B cell (primary cell): Measurements from ENCODE around the gene UMODL1. TPM values are rescaled to one million over a fixed set of nuclear protein-coding genes. Genes with fewer than 3 reads are reported as not detected.

Experiments
- ATAC-seq: fragments of 200-7000 bp; cut with Tn5 transposase; one replicate; pipeline ENCODE4 v1.10.0; 2021; ENCODE audit warnings: low read depth, mild to moderate bottlenecking, moderate number of reproducible peaks, moderate library complexity
- CTCF ChIA-PET: fragments of 350-600 bp; sonication (Branson Sonifier 250); formaldehyde crosslinking; loops from one replicate; lab custom pipeline; 2021; ENCODE audit warnings: antibody characterized with exemption, inconsistent platforms; lab: Charles Lee
- POLR2A ChIA-PET: fragments of 350-600 bp; sonication (Branson Sonifier 250); formaldehyde crosslinking; loops from one replicate; lab custom pipeline; 2021; ENCODE audit warnings: antibody characterized with exemption; lab: Charles Lee
- DNase-seq: peaks from one replicate; pipeline ENCODE4 v3.0.0; 2013
- H2AFZ ChIP-seq: 2 replicates; pipeline ENCODE4 v1.6.1; 2012; ENCODE audit warnings: mild to moderate bottlenecking, low read depth, low read length; ENCODE audit not compliant: insufficient read depth, poor library complexity, severe bottlenecking
- H3K27ac ChIP-seq, 2 donors: 1 replicate in 1 of 2; 2 replicates in 1 of 2; pipeline ENCODE4 v1.5.1; 2012 to 2013; ENCODE audit warnings: low read length in 2 of 2, mild to moderate bottlenecking in 2 of 2, moderate library complexity in 1 of 2
- H3K27me3 ChIP-seq, 4 experiments: fragments of 200-600 bp in 1 of 4; sonication (generic) in 1 of 4; replicated peaks in 1 of 4; 1 replicate in 2 of 4; 2 replicates in 2 of 4; pipeline versions ENCODE4 v1.6.1 to v1.7.0; 2013 to 2016; ENCODE audit warnings: low read length in 3 of 4, mild to moderate bottlenecking in 2 of 4, mixed read lengths in 1 of 4, moderate library complexity in 1 of 4; ENCODE audit not compliant: insufficient read depth in 4 of 4, control insufficient read depth in 3 of 4; ENCODE audit errors: control extremely low read depth in 1 of 4
- H3K36me3 ChIP-seq, 2 experiments: replicated peaks in 1 of 2; 1 replicate in 1 of 2; 2 replicates in 1 of 2; pipeline versions ENCODE4 v1.6.1 to v1.7.1; 2013; ENCODE audit warnings: low read length in 1 of 2; ENCODE audit not compliant: insufficient read depth in 2 of 2, control insufficient read depth in 1 of 2; ENCODE audit errors: control extremely low read depth in 1 of 2, extremely low read depth in 1 of 2
- H3K4me1 ChIP-seq, 2 donors: fragments of 200-600 bp in 1 of 2; sonication (generic) in 1 of 2; 1 replicate in 1 of 2; 2 replicates in 1 of 2; pipeline versions ENCODE4 v1.5.1 to v1.6.1; 2013 to 2017; ENCODE audit warnings: low read length in 2 of 2; ENCODE audit not compliant: control insufficient read depth in 2 of 2, insufficient read depth in 2 of 2
- H3K4me2 ChIP-seq: replicated peaks from 2 replicates; pipeline ENCODE3; 2012; ENCODE audit warnings: mild to moderate bottlenecking, low read depth, low read length; ENCODE audit not compliant: poor library complexity, severe bottlenecking
- H3K4me3 ChIP-seq, 5 experiments: fragments of 200-600 bp in 1 of 5; sonication (generic) in 1 of 5; 1 replicate in 3 of 5; 2 replicates in 2 of 5; pipeline versions ENCODE4 v1.5.1 to v1.7.0; 2011 to 2016; ENCODE audit warnings: low read length in 4 of 5, mild to moderate bottlenecking in 4 of 5, low read depth in 2 of 5, control low read depth in 1 of 5, moderate library complexity in 1 of 5; ENCODE audit not compliant: insufficient read depth in 1 of 5; ENCODE audit errors: control extremely low read depth in 1 of 5, extremely low read depth in 1 of 5
- H3K79me2 ChIP-seq: fragments of 200-600 bp; sonication (generic); one replicate; pipeline ENCODE4 v1.6.0; 2016; ENCODE audit warnings: low read length; ENCODE audit not compliant: control insufficient read depth, insufficient read depth
- H3K9ac ChIP-seq: fragments of 200-600 bp; sonication (generic); 2 replicates; pipeline ENCODE4 v1.6.1; 2017; ENCODE audit warnings: mild to moderate bottlenecking, low read length, moderate library complexity
- H3K9me3 ChIP-seq, 3 donors: one replicate each; pipeline versions ENCODE4 v1.6.1 to v1.7.1; 2013; ENCODE audit warnings: low read length in 2 of 3; ENCODE audit not compliant: control insufficient read depth in 2 of 3, insufficient read depth in 1 of 3; ENCODE audit errors: control extremely low read depth in 1 of 3
- H4K20me1 ChIP-seq: 2 replicates; pipeline ENCODE4 v1.6.0; 2012; ENCODE audit warnings: mild to moderate bottlenecking, low read length; ENCODE audit not compliant: insufficient read depth, control insufficient read depth, poor library complexity, severe bottlenecking
- H3K27ac Mint-ChIP-seq: one replicate; pipeline ENCODE4 v1.8.0; 2021; ENCODE audit warnings: mixed read lengths
- H3K27me3 Mint-ChIP-seq: one replicate; pipeline ENCODE4 v1.8.0; 2021; ENCODE audit warnings: mixed read lengths
- H3K4me1 Mint-ChIP-seq: one replicate; pipeline ENCODE4 v1.8.0; 2021; ENCODE audit warnings: mixed read lengths
- H3K4me3 Mint-ChIP-seq: one replicate; pipeline ENCODE4 v1.8.0; 2021; ENCODE audit warnings: mixed read lengths
- H3K9me3 Mint-ChIP-seq: one replicate; pipeline ENCODE4 v1.8.0; 2022; ENCODE audit warnings: mixed read lengths; ENCODE audit not compliant: insufficient read depth
- EZH2 ChIP-seq: IDR thresholded peaks from 2 replicates; pipeline ENCODE4 v1.6.1; 2012; ENCODE audit warnings: borderline replicate concordance, low read depth, mild to moderate bottlenecking, moderate library complexity, low read length; ENCODE audit not compliant: insufficient read depth, poor library complexity, severe bottlenecking
- WGBS: methylation state at CpG from one replicate; pipeline ENCODE4 v1.1.5; 2013; ENCODE audit warnings: missing lambda C conversion rate; ENCODE audit not compliant: insufficient coverage; 5-methylcytosine and 5-hydroxymethylcytosine counted together
- intact Hi-C: fragments of 100-400 bp; cut with micrococcal nuclease; formaldehyde crosslinking; loops from one replicate; pipeline ENCODE4 v1.10.0; 2022
- polyA plus RNA-seq: library from polyadenylated mRNA; depleted of rRNA; stranded (reverse); fragments of >200 nt; gene quantifications from 2 replicates; pipeline ENCODE4 v1.2.3, GENCODE V29; 2012
- total RNA-seq, 2 donors: library from RNA; stranded (reverse); fragments of 120-200 nt in 1 of 2; gene quantifications; 1 replicate in 1 of 2; 2 replicates in 1 of 2; pipeline versions ENCODE4 v1.2.3 to v1.2.4, GENCODE V29; 2013 to 2022
- TF ChIP-seq, protein P1 (sequence below): fragments of 200-600 bp; IDR thresholded peaks from one replicate; pipeline ENCODE4 v1.8.0; 2022; ENCODE audit warnings: antibody characterized with exemption, mild to moderate bottlenecking

UMODL1 gene
- total and polyA plus RNA-seq, 2 donors (not counting 1 experiment from before 2014, with no cell fraction given), result 0.10 to 0.49 TPM

DNA sequence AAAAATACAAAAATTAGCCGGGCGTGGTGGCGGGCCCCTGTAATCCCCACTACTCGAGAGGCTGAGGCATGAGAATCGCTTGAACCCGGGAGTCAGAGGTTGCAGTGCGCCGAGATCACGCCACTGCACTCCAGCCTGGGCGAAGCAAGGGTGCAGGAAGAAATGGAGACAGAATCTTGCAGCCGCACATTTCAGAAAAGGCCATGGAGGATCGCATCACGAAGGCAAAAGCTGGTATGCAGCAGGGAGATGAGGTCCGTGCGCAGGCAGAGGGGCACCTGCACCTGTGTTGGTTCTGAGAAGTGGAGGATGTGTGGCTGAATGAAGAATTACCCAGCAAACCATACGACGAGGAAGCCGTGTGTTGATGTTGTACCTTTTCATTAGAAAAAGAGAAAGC lies 94.8 kb downstream of the UMODL1 start:
- Histone ChIP-seq H3K4me1 (peaks cover 8 to 15% of the 10 kb centered on the region in 2 donors), H3K27ac (no peak overlapping the region), H3K79me2 (no peaks in the 10 kb centered on the region), H2AFZ (no peak overlapping the region), H3K36me3 (no peaks in the 10 kb centered on the region), H3K9me3 (peaks cover 0 to 3% (median 0%) of the 10 kb centered on the region in 3 donors), H3K9ac (no peak overlapping the region), H3K4me2 (no peak overlapping the region), H3K4me3 (no peak overlapping the region), H4K20me1 (no peaks in the 10 kb centered on the region), H3K27me3 (no peaks in the 10 kb centered on the region)
- ATAC-seq (no peak), DNase-seq (no peak)
- no peaks in the 10 kb centered on the region for H3K27me3 Mint-ChIP-seq
- intact Hi-C loops, result loop anchor here (10.0 kb wide), 1 partner anchor 169 kb away; no protein-coding TSS in a partner anchor
- no peak overlapping the region for H3K4me3 Mint-ChIP-seq
- ChIA-PET POLR2A (no interaction called here), CTCF (interaction anchor here (1.0 to 5.6 kb wide), 10 partner anchors 8 to 374 kb away, joined by 3 to 148 read pairs (median 5); no protein-coding TSS in a partner anchor)
- H3K27ac Mint-ChIP-seq, result no peak overlapping the region
- TF ChIP-seq, protein P1, sequence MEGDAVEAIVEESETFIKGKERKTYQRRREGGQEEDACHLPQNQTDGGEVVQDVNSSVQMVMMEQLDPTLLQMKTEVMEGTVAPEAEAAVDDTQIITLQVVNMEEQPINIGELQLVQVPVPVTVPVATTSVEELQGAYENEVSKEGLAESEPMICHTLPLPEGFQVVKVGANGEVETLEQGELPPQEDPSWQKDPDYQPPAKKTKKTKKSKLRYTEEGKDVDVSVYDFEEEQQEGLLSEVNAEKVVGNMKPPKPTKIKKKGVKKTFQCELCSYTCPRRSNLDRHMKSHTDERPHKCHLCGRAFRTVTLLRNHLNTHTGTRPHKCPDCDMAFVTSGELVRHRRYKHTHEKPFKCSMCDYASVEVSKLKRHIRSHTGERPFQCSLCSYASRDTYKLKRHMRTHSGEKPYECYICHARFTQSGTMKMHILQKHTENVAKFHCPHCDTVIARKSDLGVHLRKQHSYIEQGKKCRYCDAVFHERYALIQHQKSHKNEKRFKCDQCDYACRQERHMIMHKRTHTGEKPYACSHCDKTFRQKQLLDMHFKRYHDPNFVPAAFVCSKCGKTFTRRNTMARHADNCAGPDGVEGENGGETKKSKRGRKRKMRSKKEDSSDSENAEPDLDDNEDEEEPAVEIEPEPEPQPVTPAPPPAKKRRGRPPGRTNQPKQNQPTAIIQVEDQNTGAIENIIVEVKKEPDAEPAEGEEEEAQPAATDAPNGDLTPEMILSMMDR, result no peak
- TF ChIP-seq EZH2, result no peak
- 88% methylated on average over 18 of the region's 18 CpGs for WGBS
- peaks cover 11% of the 10 kb centered on the region for H3K4me1 Mint-ChIP-seq
- H3K9me3 Mint-ChIP-seq, result no peaks in the 10 kb centered on the region

DNA sequence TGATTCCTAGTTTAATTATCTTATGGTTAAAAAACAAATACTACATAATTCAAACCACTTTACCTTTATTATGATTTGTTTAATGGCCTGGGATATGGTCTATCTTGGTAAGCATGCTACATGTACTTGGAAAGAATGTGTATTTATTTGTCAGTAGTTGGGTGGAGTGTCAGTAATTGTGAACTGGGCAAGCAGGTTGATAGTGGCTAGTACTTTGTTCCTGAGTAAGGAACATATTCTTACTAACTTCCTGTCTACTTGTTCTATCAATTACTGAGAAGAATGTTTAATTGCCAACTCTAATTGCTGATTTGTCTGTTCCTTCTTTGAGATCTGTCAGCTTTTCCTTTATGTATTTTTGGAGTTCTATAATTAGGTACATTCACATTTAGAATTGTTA lies 98.6 kb downstream of the UMODL1 start:
- Mint-ChIP-seq H3K27me3 (no peaks in the 10 kb centered on the region), H3K27ac (no peak overlapping the region), H3K4me1 (no peaks in the 10 kb centered on the region), H3K4me3 (no peak overlapping the region), H3K9me3 (no peaks in the 10 kb centered on the region)
- ChIA-PET CTCF (interaction anchor here (2.3 kb wide), 1 partner anchor 89 kb away, joined by 10 read pairs; no protein-coding TSS in a partner anchor), POLR2A (no interaction called here)
- H4K20me1 ChIP-seq, result no peaks in the 10 kb centered on the region
- DNase-seq, result no peak
- ATAC-seq, result no peak
- no peak overlapping the region for H3K4me3 ChIP-seq
- no peaks in the 10 kb centered on the region for H3K79me2 ChIP-seq
- H3K27me3 ChIP-seq, result no peaks in the 10 kb centered on the region
- H3K4me1 ChIP-seq, result peaks cover 0 to under 1% of the 10 kb centered on the region in 2 donors
- H3K27ac ChIP-seq, result no peak overlapping the region
- TF ChIP-seq EZH2, result no peak
- TF ChIP-seq, protein P1, result no peak
- H3K9me3 ChIP-seq, result peaks cover 0 to 4% (median 0%) of the 10 kb centered on the region in 3 donors
- H3K9ac ChIP-seq, result no peak overlapping the region
- intact Hi-C loops, result loop anchor here (10.0 kb wide), 1 partner anchor 165 kb away; no protein-coding TSS in a partner anchor
- H2AFZ ChIP-seq, result no peak overlapping the region
- H3K36me3 ChIP-seq, result no peaks in the 10 kb centered on the region
- H3K4me2 ChIP-seq, result no peak overlapping the region
